T-cell (primary cell): ENCODE data around the gene ATXN7L2. TPM values are rescaled to one million over a fixed set of nuclear protein-coding genes. Genes with fewer than 3 reads are reported as not detected.
A peak's percentile ranks its signal among the peaks of the same experiment; 100 is the strongest.

Experiments
- ATAC-seq, 4 experiments: fragments of 200-7000 bp in 3 of 4; fragments of 150-1000 bp in 1 of 4; cut with Tn5 transposase; replicated peaks in 1 of 4; 1 replicate in 3 of 4; 2 replicates in 1 of 4; pipeline ENCODE4 v1.10.0; 2021; ENCODE audit warnings: moderate library complexity in 3 of 4, mild to moderate bottlenecking in 2 of 4, moderate number of reproducible peaks in 1 of 4
- CTCF ChIA-PET, 2 donors: fragments of 300-600 bp; sonication (Branson Sonifier 250); formaldehyde crosslinking; loops; one replicate each; lab custom pipeline; 2022; ENCODE audit warnings: antibody characterized with exemption in 2 of 2; lab: Charles Lee
- POLR2A ChIA-PET, 2 donors: fragments of 300-600 bp; sonication (Branson Sonifier 250); formaldehyde crosslinking; loops; one replicate each; lab custom pipeline; 2022; ENCODE audit warnings: antibody characterized with exemption in 2 of 2; lab: Charles Lee
- DNase-seq, 35 experiments: peaks; one replicate each; pipeline versions ENCODE4 v3.0.0 to v3.0.0-alpha.2; 2013 to 2023
- H3K27ac ChIP-seq: one replicate; pipeline ENCODE4 v1.5.1; 2013; ENCODE audit warnings: low read length
- H3K27me3 ChIP-seq, 2 experiments: replicated peaks in 1 of 2; 1 replicate in 1 of 2; 2 replicates in 1 of 2; pipeline versions ENCODE4 v1.6.1 to v1.7.0; 2013; ENCODE audit warnings: low read length in 1 of 2, mixed read lengths in 1 of 2; ENCODE audit not compliant: control insufficient read depth in 2 of 2, insufficient read depth in 2 of 2; ENCODE audit errors: extremely low read depth in 1 of 2
- H3K36me3 ChIP-seq, 2 donors: 1 replicate in 1 of 2; 2 replicates in 1 of 2; pipeline versions ENCODE4 v1.6.1 to v1.7.0; 2013; ENCODE audit warnings: low read length in 1 of 2; ENCODE audit not compliant: control insufficient read depth in 2 of 2, insufficient read depth in 1 of 2; ENCODE audit errors: extremely low read depth in 1 of 2
- H3K4me1 ChIP-seq, 2 experiments: 1 replicate in 1 of 2; 2 replicates in 1 of 2; pipeline versions ENCODE4 v1.6.1 to v1.7.0; 2013; ENCODE audit warnings: low read length in 2 of 2, mixed read lengths in 1 of 2; ENCODE audit not compliant: insufficient read depth in 2 of 2, control insufficient read depth in 1 of 2; ENCODE audit errors: extremely low read depth in 1 of 2
- H3K4me3 ChIP-seq, 2 donors: 1 replicate in 1 of 2; 2 replicates in 1 of 2; pipeline versions ENCODE4 v1.5.1 to v1.7.0; 2013; ENCODE audit warnings: mild to moderate bottlenecking in 2 of 2, low read length in 1 of 2, moderate library complexity in 1 of 2; ENCODE audit not compliant: control insufficient read depth in 1 of 2; ENCODE audit errors: extremely low read depth in 1 of 2
- H3K9me3 ChIP-seq: 2 replicates; pipeline ENCODE4 v1.7.0; 2013
- H3K27ac Mint-ChIP-seq, 2 donors: one replicate each; pipeline ENCODE4 v1.8.0; 2020 to 2021; ENCODE audit warnings: mild to moderate bottlenecking in 2 of 2, mixed read lengths in 2 of 2
- H3K27me3 Mint-ChIP-seq, 2 donors: one replicate each; pipeline ENCODE4 v1.8.0; 2021 to 2022; ENCODE audit warnings: mixed read lengths in 2 of 2
- H3K36me3 Mint-ChIP-seq: one replicate; pipeline ENCODE4 v1.8.0; 2021; ENCODE audit warnings: mixed read lengths
- H3K4me1 Mint-ChIP-seq, 3 donors: one replicate each; pipeline ENCODE4 v1.8.0; 2020 to 2022; ENCODE audit warnings: mixed read lengths in 3 of 3, mild to moderate bottlenecking in 1 of 3
- H3K4me3 Mint-ChIP-seq, 3 donors: one replicate each; pipeline ENCODE4 v1.8.0; 2020 to 2022; ENCODE audit warnings: mild to moderate bottlenecking in 3 of 3, mixed read lengths in 3 of 3, moderate library complexity in 3 of 3
- H3K9me3 Mint-ChIP-seq, 3 donors: one replicate each; pipeline ENCODE4 v1.8.0; 2020 to 2022; ENCODE audit warnings: mixed read lengths in 3 of 3
- WGBS: methylation state at CpG from one replicate; pipeline ENCODE4 v1.1.5; 2013; ENCODE audit warnings: missing lambda C conversion rate; ENCODE audit not compliant: insufficient coverage; 5-methylcytosine and 5-hydroxymethylcytosine counted together
- total RNA-seq, 35 experiments: library from RNA in 6 of 35; stranded (reverse) in 6 of 35; fragments of 120-200 nt in 1 of 35; gene quantifications; one replicate each; pipeline versions ENCODE4 v1.2.1 to v1.2.4 and lab custom pipeline; 2013 to 2026

Gene ATXN7L2
- total RNA-seq, 5 donors from 2014 or later (not counting 1 experiment from before 2014, with no cell fraction given), result 9.7 to 13.2 (median 12.5) TPM

DNA sequence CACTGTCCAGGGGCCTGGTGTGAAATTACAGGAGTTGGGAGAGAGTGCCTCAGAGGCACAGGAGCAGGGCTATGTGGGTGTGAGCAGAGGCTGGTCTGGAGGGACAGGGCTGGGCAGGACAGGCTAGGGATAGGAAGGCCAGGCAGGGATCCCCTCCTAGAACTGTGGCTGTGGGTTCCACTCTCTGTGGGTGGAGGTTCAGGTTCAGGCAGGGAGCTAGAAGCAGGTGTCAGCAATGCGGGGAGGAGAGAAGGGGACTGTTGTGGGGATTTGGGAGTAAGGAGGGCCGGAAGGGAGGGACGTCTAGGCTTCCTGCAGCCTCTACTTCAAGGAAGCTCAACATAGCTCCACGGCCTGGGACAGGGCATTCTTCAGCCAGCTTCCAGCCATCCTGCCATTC is 47.7 kb downstream of the ATXN7L2 start:
- Histone ChIP-seq H3K27ac (no peak overlapping the region), H3K36me3 (no peaks in the 10 kb centered on the region), H3K4me1 (peaks cover 10 to 31% of the 10 kb centered on the region in 2 experiments), H3K4me3 (no peak overlapping the region), H3K9me3 (no peaks in the 10 kb centered on the region), H3K27me3 (peaks cover 0 to 5% of the 10 kb centered on the region in 2 experiments)
- Mint-ChIP-seq H3K4me3 (peak overlapping the region; percentile 3 to 74 (median 14)), H3K4me1 (peaks cover 30 to 33% (median 31%) of the 10 kb centered on the region in 3 donors), H3K27ac (peak overlapping the region; percentile 64 to 88), H3K36me3 (no peaks in the 10 kb centered on the region), H3K9me3 (no peaks in the 10 kb centered on the region), H3K27me3 (no peaks in the 10 kb centered on the region)
- DNase-seq (no peak), ATAC-seq (no peak)
- ChIA-PET POLR2A (interaction anchor here (0.6 to 0.7 kb wide), 2 partner anchors 248 to 254 kb away, joined by 3 read pairs; no protein-coding TSS in a partner anchor), CTCF (interaction anchor here (0.9 to 9.4 kb wide), 23 partner anchors 12 to 265 kb away, joined by 3 to 375 read pairs (median 11); partner anchors contain the start of genes CYB561D1 (in 2 of the 2), PSRC1 (in 2 of the 2), AMIGO1 (in 1 of the 2) and ATXN7L2 (in 1 of the 2))
- WGBS, result 88% methylated on average over 1 of the region's 4 CpGs

GRCh38 chr1:109531826-109532364 is 48.2 kb downstream of the ATXN7L2 start:
- no peak for ATAC-seq
- Mint-ChIP-seq H3K27ac (peak overlapping the region in 1 of 2 donors; percentile 88), H3K4me1 (peaks cover 30 to 33% (median 31%) of the 10 kb centered on the region in 3 donors), H3K4me3 (peak overlapping the region in 2 of 3 donors; percentile 74 to 80), H3K9me3 (no peaks in the 10 kb centered on the region), H3K36me3 (no peaks in the 10 kb centered on the region), H3K27me3 (no peaks in the 10 kb centered on the region)
- Histone ChIP-seq H3K4me1 (peaks cover 10 to 31% of the 10 kb centered on the region in 2 experiments), H3K4me3 (peak overlapping the region in 1 of 2 donors; percentile 2), H3K36me3 (no peaks in the 10 kb centered on the region), H3K27me3 (peaks cover 0 to 5% of the 10 kb centered on the region in 2 experiments), H3K27ac (no peak overlapping the region), H3K9me3 (no peaks in the 10 kb centered on the region)
- DNase-seq, result no peak
- 65% methylated on average over 13 of the region's 16 CpGs for WGBS
- ChIA-PET CTCF (interaction anchor here (0.5 to 9.4 kb wide), 35 partner anchors 7 to 437 kb away, joined by 3 to 375 read pairs (median 8); partner anchors contain the start of genes ATXN7L2 (in 2 of the 2), CYB561D1 (in 2 of the 2), PSRC1 (in 2 of the 2) and AMIGO1 (in 1 of the 2)), POLR2A (interaction anchor here (0.5 to 1.2 kb wide), 5 partner anchors 22 to 254 kb away, joined by 3 read pairs; no protein-coding TSS in a partner anchor)

DNA sequence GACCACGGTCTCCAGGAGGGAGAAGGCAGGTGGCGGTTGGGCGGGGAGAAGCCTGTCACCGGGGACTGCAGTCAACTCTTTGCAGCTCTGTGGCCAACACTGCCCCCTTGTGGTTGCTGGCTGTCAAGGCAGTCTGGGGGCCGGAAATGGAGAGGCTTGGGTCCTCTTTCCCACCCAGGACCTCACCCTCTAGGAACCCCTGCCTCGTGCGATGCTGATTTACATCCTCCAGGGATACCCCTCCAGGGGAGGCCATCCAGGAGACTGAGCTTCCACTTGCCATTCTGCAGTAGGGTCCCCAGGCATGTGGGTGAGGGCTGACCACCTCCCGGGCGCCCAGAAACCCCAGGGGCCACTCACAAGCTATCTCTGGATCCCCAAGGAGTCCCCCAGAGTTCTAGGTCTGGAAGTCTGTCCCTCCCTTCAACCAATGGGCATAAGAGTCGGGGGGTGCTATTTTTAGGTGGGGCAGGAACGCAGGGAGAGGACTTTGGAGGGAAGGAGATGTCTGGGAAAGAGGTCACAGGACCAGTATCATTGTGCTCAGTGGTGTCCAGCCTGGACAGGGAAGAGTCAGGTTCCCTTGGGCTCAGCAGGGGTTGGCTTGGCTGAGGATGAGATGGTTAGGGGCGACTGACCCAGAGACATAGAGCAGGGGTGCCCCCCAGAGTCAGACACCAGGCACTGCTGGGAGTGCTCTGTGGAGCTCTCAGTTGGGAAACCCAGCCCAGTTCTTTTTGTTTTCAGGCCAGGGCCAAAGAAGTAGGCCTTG is 48.8 kb downstream of the ATXN7L2 start:
- ATAC-seq (peak; percentile 89 to 90 (median 90)), DNase-seq (peak; percentile 70 to 94 (median 86))
- peaks cover 10 to 31% of the 10 kb centered on the region in 2 experiments for H3K4me1 ChIP-seq
- Mint-ChIP-seq H3K4me3 (peak overlapping the region; percentile 74 to 80 (median 77)), H3K27me3 (no peaks in the 10 kb centered on the region), H3K9me3 (no peaks in the 10 kb centered on the region), H3K4me1 (peaks cover 30 to 33% (median 31%) of the 10 kb centered on the region in 3 donors), H3K27ac (peak overlapping the region; percentile 88 to 90), H3K36me3 (no peaks in the 10 kb centered on the region)
- no peaks in the 10 kb centered on the region for H3K36me3 ChIP-seq
- H3K27ac ChIP-seq, result peak overlapping the region; percentile 30
- WGBS, result 0% methylated on average over 8 of the region's 12 CpGs
- CTCF ChIA-PET, result interaction anchor here (0.5 to 9.4 kb wide), 43 partner anchors 8 to 436 kb away, joined by 3 to 375 read pairs (median 6); partner anchors contain the start of genes ATXN7L2 (in 2 of the 2), CYB561D1 (in 2 of the 2), PSRC1 (in 2 of the 2) and AMIGO1 (in 1 of the 2)
- POLR2A ChIA-PET, result interaction anchor here (0.5 to 1.2 kb wide), 6 partner anchors 22 to 176 kb away, joined by 3 to 8 read pairs (median 3); partner anchors contain the start of gene PSMA5 (in 1 of the 2)
- no peaks in the 10 kb centered on the region for H3K9me3 ChIP-seq
- H3K4me3 ChIP-seq, result peak overlapping the region; percentile 2 to 42
- peaks cover 0 to 5% of the 10 kb centered on the region in 2 experiments for H3K27me3 ChIP-seq

- ChIA-PET POLR2A (interaction anchor here in 1 of 2 donors (0.6 kb wide), 2 partner anchors 43 to 193 kb away, joined by 3 read pairs; no protein-coding TSS in a partner anchor), CTCF (interaction anchor here (0.7 to 9.4 kb wide), 6 partner anchors 14 to 272 kb away, joined by 3 to 375 read pairs (median 8); partner anchors contain the start of genes CYB561D1 (in 2 of the 2) and GNAI3 (in 1 of the 2))
- Histone ChIP-seq H3K9me3 (no peaks in the 10 kb centered on the region), H3K4me1 (peaks cover 10 to 31% of the 10 kb centered on the region in 2 experiments), H3K27ac (no peak overlapping the region), H3K36me3 (no peaks in the 10 kb centered on the region), H3K27me3 (peaks cover 0 to 5% of the 10 kb centered on the region in 2 experiments), H3K4me3 (no peak overlapping the region)
- ATAC-seq (no peak), DNase-seq (no peak)
- Mint-ChIP-seq H3K36me3 (no peaks in the 10 kb centered on the region), H3K27ac (no peak overlapping the region), H3K4me3 (no peak overlapping the region), H3K4me1 (peaks cover 30 to 33% (median 31%) of the 10 kb centered on the region in 3 donors), H3K9me3 (no peaks in the 10 kb centered on the region), H3K27me3 (no peaks in the 10 kb centered on the region)
- 88% methylated on average over 1 of the region's 1 CpG for WGBS
Measured at GRCh38 chr1:109534307-109534858, 50.7 kb downstream of the ATXN7L2 start.

- H3K27ac Mint-ChIP-seq, result no peak overlapping the region
- Histone ChIP-seq H3K4me3 (no peak overlapping the region), H3K4me1 (peaks cover 10 to 26% of the 10 kb centered on the region in 2 experiments), H3K36me3 (no peaks in the 10 kb centered on the region), H3K27me3 (peaks cover 0 to 5% of the 10 kb centered on the region in 2 experiments), H3K9me3 (no peaks in the 10 kb centered on the region), H3K27ac (no peak overlapping the region)
- DNase-seq (no peak), ATAC-seq (no peak)
- H3K4me1 Mint-ChIP-seq, result peaks cover 24 to 26% (median 24%) of the 10 kb centered on the region in 3 donors
- H3K4me3 Mint-ChIP-seq, result no peak overlapping the region
- no peaks in the 10 kb centered on the region for H3K36me3 Mint-ChIP-seq
- ChIA-PET POLR2A (interaction anchor here in 1 of 2 donors (1.1 kb wide), 1 partner anchor 30 kb away, joined by 5 read pairs; no protein-coding TSS in a partner anchor), CTCF (interaction anchor here (2.2 to 9.4 kb wide), 2 partner anchors 20 to 40 kb away, joined by 9 to 294 read pairs; partner anchors contain the start of gene CYB561D1 (in 1 of the 2))
- 72% methylated on average over 3 of the region's 4 CpGs for WGBS
- H3K9me3 Mint-ChIP-seq, result no peaks in the 10 kb centered on the region
- H3K27me3 Mint-ChIP-seq, result no peaks in the 10 kb centered on the region
Measured at GRCh38 chr1:109535481-109535880, 51.8 kb downstream of the ATXN7L2 start.
